SK-N-SH treated with all-trans-retinoic acid at 6 μM for 48 hours (cell line): ENCODE data around the gene SLC22A3.

Experiments used
- ATAC-seq: fragments of 200-7000 bp; cut with Tn5 transposase; 3 replicates; pipeline ENCODE4 v1.9.1; 2020; ENCODE audit warnings: mild to moderate bottlenecking, moderate library complexity
- ARNTL ChIP-seq: fragments of 450-650 bp; formaldehyde crosslinking; IDR thresholded peaks from 2 replicates; pipeline ENCODE4 v1.5.0; 2020; ENCODE audit warnings: low read depth, mild to moderate bottlenecking, moderate library complexity, borderline replicate concordance
- BACH2 ChIP-seq: fragments of 250-450 bp; sonication (Bioruptor Pico); IDR thresholded peaks from 2 replicates; pipeline ENCODE4 v1.9.0; 2021; ENCODE audit warnings: mild to moderate bottlenecking, borderline replicate concordance
- CSDC2 ChIP-seq: fragments of 250-450 bp; sonication (Bioruptor Pico); IDR thresholded peaks from 2 replicates; pipeline ENCODE4 v1.5.0; 2020; ENCODE audit warnings: mild to moderate bottlenecking, moderate library complexity
- CSRNP3 ChIP-seq: fragments of 250-450 bp; sonication (Bioruptor Pico); IDR thresholded peaks from 2 replicates; pipeline ENCODE4 v1.5.1; 2021; ENCODE audit warnings: mild to moderate bottlenecking, moderate library complexity
- ESRRG ChIP-seq: fragments of 250-450 bp; sonication (Bioruptor Pico); IDR thresholded peaks from 2 replicates; pipeline ENCODE4 v1.6.1; 2021; ENCODE audit warnings: mild to moderate bottlenecking
- GLIS3 ChIP-seq: fragments of 250-450 bp; sonication (Bioruptor Pico); IDR thresholded peaks from 2 replicates; pipeline ENCODE4 v1.5.0; 2020; ENCODE audit warnings: mild to moderate bottlenecking, moderate library complexity
- OSR1 ChIP-seq: fragments of 250-450 bp; sonication (Bioruptor Pico); IDR thresholded peaks from 2 replicates; pipeline ENCODE4 v1.8.0; 2022; ENCODE audit warnings: moderate library complexity, mild to moderate bottlenecking, inconsistent platforms
- PPARA ChIP-seq: fragments of 250-450 bp; sonication (Bioruptor Pico); IDR thresholded peaks from 2 replicates; pipeline ENCODE4 v1.5.0; 2020; ENCODE audit warnings: mild to moderate bottlenecking, borderline replicate concordance
- RARB ChIP-seq: fragments of 250-450 bp; sonication (Bioruptor Pico); IDR thresholded peaks from 2 replicates; pipeline ENCODE4 v1.8.0; 2021; ENCODE audit warnings: mild to moderate bottlenecking, moderate library complexity
- SNAI2 ChIP-seq: fragments of 250-450 bp; sonication (Bioruptor Pico); IDR thresholded peaks from 2 replicates; pipeline ENCODE4 v1.5.0; 2020; ENCODE audit warnings: mild to moderate bottlenecking, moderate library complexity
- TCF4 ChIP-seq: fragments of 250-450 bp; sonication (Bioruptor Pico); IDR thresholded peaks from 2 replicates; pipeline ENCODE4 v1.8.0; 2021; ENCODE audit warnings: mild to moderate bottlenecking, moderate library complexity, borderline replicate concordance
- TSHZ2 ChIP-seq: fragments of 250-450 bp; sonication (Bioruptor Pico); IDR thresholded peaks from 2 replicates; pipeline ENCODE4 v1.5.0; 2020; ENCODE audit warnings: mild to moderate bottlenecking, moderate library complexity
- ZC3H10 ChIP-seq: fragments of 250-450 bp; sonication (Bioruptor Pico); IDR thresholded peaks from 2 replicates; pipeline ENCODE4 v1.5.1; 2021; ENCODE audit warnings: mild to moderate bottlenecking, moderate library complexity
- ZFP3 ChIP-seq: fragments of 250-450 bp; sonication (Bioruptor Pico); IDR thresholded peaks from 2 replicates; pipeline ENCODE4 v1.5.0; 2020; ENCODE audit warnings: mild to moderate bottlenecking, moderate library complexity
- ZFP30 ChIP-seq: fragments of 450-650 bp; formaldehyde crosslinking; IDR thresholded peaks from 2 replicates; pipeline ENCODE4 v1.5.0; 2022; ENCODE audit warnings: mild to moderate bottlenecking, moderate library complexity
- ZNF565 ChIP-seq: fragments of 450-650 bp; formaldehyde crosslinking; conservative IDR thresholded peaks from 2 replicates; pipeline ENCODE4 v1.5.0; 2020; ENCODE audit warnings: low read depth, mild to moderate bottlenecking, moderate library complexity
- ZNF70 ChIP-seq: fragments of 450-650 bp; formaldehyde crosslinking; IDR thresholded peaks from 2 replicates; pipeline ENCODE4 v1.5.0; 2020; ENCODE audit warnings: mild to moderate bottlenecking, moderate library complexity
- ZNF8 ChIP-seq: fragments of 450-650 bp; formaldehyde crosslinking; IDR thresholded peaks from 2 replicates; pipeline ENCODE4 v1.5.0; 2020; ENCODE audit warnings: mild to moderate bottlenecking, moderate library complexity
- TF ChIP-seq, protein P1 (sequence below): fragments of 250-450 bp; sonication (Bioruptor Pico); IDR thresholded peaks from 2 replicates; pipeline ENCODE4 v1.5.1; 2020; ENCODE audit warnings: low read depth, mild to moderate bottlenecking, moderate library complexity

Gene SLC22A3

DNA sequence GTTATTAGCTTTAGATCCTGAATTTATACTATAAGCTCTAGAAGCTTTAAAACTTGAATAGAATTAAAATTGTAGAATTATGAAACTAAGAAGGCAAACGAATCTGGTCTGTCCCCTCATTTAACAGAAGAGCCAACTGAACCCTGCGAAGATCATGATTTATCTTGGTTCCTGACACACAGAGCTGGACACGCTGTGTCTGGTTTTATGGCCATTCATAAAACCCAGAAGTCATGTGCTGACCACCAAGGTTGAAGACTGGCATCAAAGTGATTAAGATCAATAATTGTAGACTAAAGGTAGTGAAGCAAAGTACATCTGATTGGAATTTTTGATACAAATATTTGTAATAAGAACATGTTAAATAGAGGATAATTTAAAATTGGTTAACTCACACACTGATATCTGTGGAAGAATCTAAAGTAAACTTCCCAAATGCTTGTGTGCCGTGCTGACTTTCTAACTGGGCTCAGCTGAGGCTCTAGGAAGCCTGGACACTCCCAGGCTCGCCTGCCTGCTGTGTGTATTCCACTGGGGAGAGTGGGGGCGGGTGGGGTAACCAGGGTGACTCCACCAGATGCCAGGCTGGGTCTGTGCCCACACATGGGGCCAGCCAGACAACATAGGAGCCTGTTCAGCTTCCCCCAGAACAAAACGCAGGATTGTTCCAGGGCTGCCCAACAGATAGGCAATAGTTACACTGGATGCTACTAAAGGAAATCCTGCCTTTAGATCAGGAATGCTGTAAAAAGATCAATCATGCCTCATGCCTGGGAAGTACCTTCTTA lies 42.1 kb upstream of the SLC22A3 start:
- no peak for ATAC-seq
- TF ChIP-seq BACH2 (CRISPR knock-in tag): no peak
- no peak for TF ChIP-seq SNAI2 (CRISPR knock-in tag)
- no peak for TF ChIP-seq TSHZ2 (CRISPR knock-in tag)
- no peak for TF ChIP-seq ZNF70
- TF ChIP-seq ARNTL: no peak
- TF ChIP-seq ESRRG (CRISPR knock-in tag): no peak
- TF ChIP-seq ZNF565 (CRISPR knock-in tag): no peak
- TF ChIP-seq ZFP3 (CRISPR knock-in tag): no peak
- TF ChIP-seq CSDC2 (CRISPR knock-in tag): no peak
- TF ChIP-seq, protein P1, sequence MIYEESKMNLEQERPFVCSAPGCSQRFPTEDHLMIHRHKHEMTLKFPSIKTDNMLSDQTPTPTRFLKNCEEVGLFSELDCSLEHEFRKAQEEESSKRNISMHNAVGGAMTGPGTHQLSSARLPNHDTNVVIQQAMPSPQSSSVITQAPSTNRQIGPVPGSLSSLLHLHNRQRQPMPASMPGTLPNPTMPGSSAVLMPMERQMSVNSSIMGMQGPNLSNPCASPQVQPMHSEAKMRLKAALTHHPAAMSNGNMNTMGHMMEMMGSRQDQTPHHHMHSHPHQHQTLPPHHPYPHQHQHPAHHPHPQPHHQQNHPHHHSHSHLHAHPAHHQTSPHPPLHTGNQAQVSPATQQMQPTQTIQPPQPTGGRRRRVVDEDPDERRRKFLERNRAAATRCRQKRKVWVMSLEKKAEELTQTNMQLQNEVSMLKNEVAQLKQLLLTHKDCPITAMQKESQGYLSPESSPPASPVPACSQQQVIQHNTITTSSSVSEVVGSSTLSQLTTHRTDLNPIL (CRISPR knock-in tag): no peak
- TF ChIP-seq GLIS3 (CRISPR knock-in tag): no peak
- TF ChIP-seq OSR1 (CRISPR knock-in tag): no peak
- TF ChIP-seq RARB (CRISPR knock-in tag): no peak
- no peak for TF ChIP-seq ZC3H10 (CRISPR knock-in tag)
- no peak for TF ChIP-seq ZNF8 (CRISPR knock-in tag)
- TF ChIP-seq ZFP30 (CRISPR knock-in tag): no peak
- TF ChIP-seq CSRNP3 (CRISPR knock-in tag): no peak

DNA sequence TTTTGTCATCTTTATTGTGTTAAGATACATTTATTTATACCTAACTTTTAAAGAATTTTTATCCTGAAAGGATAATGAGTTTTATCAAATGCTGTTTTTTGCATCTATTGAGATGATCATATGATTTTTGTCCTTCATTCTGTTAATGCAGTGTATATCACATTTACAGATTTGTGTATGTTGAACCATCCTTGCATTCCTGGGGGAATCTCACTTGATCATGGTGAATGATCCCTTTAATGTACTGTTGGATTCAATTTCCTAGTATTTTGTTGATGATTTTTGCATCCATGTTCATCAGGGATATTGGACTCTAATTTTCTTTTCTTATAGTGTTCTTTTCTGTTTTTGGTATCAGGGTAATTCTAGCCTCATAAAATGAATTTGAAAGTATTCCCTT lies 38.5 kb upstream of the SLC22A3 start:
- ATAC-seq: no peak
- no peak for TF ChIP-seq TCF4 (CRISPR knock-in tag)

DNA sequence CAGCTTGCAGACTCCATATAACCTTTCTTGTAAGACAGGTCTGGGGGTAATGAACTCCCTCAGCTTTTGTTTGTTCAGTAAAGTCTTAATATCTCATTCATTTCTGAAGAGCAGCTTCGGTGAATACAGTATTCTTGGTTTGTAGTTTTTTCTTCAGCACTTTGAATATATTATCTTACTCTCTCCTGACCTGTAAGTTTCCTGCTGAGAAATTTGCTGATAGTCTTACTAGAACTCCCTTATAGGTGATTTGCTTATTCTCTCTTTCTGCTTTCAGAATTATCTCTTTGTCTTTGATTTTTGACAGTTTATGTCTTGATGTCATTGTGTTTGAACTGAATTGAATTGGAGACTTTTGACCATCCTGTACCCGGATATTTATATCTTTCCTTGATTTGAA lies 35.3 kb upstream of the SLC22A3 start:
- TF ChIP-seq ARNTL (no peak), TSHZ2 (CRISPR knock-in tag) (no peak), PPARA (CRISPR knock-in tag) (no peak), SNAI2 (CRISPR knock-in tag) (no peak)
- ATAC-seq: no peak

GRCh38 chr6:160315310-160315709 lies 32.9 kb upstream of the SLC22A3 start:
- no peak for TF ChIP-seq ZFP3 (CRISPR knock-in tag)
- TF ChIP-seq ZNF8 (CRISPR knock-in tag): no peak
- TF ChIP-seq GLIS3 (CRISPR knock-in tag): no peak
- no peak for TF ChIP-seq TSHZ2 (CRISPR knock-in tag)
- no peak for TF ChIP-seq ZC3H10 (CRISPR knock-in tag)
- no peak for TF ChIP-seq RARB (CRISPR knock-in tag)
- TF ChIP-seq TCF4 (CRISPR knock-in tag): no peak
- TF ChIP-seq ZNF565 (CRISPR knock-in tag): no peak
- TF ChIP-seq CSDC2 (CRISPR knock-in tag): no peak
- no peak for TF ChIP-seq OSR1 (CRISPR knock-in tag)
- no peak for TF ChIP-seq PPARA (CRISPR knock-in tag)
- no peak for ATAC-seq
